Measurements from ENCODE around the gene CHRNA3. TPM values are rescaled to one million over a fixed set of nuclear protein-coding genes. Genes with fewer than 3 reads are reported as not detected.

The CHRNA3 gene
- total RNA-seq = 0.65 TPM
- long read RNA-seq, partial matches to known transcripts = 0 of 1 reads
- long read RNA-seq, other reads (novel, unspliced or antisense) = 0 of 1 reads

DNA sequence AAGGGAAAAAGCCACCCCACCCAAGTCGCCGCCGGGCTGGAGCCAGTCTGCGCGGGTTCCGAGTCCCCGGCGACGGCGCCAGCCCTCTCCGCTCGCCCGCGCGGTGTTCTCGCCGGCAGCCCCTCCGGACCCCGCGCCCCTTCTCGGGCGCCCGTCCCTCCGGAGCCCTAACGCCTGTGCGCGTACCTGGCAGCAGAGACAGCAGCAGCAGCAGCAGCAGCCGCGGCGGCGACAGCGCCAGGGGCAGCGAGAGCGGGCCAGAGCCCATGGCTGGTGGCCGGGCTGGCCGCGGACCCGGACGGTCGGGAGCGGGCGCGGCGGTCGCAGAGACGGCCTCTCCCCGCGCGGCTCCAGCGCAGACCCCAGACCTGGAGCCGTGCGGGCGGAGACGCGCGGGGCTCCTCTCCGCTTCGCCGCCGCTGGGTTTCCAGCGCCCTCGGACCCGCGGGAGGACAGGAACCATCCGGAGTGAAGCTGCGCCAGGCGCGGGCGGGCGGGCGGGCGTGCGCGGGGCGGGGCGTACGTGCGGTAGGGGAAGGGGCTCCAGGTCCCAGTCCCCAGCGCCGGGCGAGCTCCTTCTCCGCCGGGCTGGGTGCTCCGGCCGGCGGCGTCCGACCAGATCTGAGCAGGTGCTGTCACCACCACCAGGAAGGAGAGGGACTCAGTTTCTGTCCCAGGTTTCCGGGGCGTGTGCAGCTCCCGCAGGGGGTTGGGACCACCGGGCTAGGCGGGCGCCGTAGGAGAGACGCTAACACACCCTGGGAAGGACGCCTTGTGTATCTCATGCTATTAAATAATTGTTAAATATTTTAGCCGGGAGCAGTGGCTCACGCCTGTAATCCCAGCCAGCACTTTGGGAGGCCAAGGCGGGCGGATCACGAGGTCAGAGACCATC, at the start of gene CHRNA3:
Gene CHRNA3, minus strand, starts transcription at position 470 of the 895 bp plus-strand sequence. Its CDS starts 202 bp downstream, at position 268.
- no peak for DNase-seq (ENCODE audit: low spot score)
- intact Hi-C loops (cut with DNase I) = no loop called here

- no peak for DNase-seq (ENCODE audit: low spot score)
- intact Hi-C loops (cut with DNase I) = no loop called here
Observed at GRCh38 chr15:78668987-78669386, 48.2 kb upstream of the CHRNA3 start.

DNA sequence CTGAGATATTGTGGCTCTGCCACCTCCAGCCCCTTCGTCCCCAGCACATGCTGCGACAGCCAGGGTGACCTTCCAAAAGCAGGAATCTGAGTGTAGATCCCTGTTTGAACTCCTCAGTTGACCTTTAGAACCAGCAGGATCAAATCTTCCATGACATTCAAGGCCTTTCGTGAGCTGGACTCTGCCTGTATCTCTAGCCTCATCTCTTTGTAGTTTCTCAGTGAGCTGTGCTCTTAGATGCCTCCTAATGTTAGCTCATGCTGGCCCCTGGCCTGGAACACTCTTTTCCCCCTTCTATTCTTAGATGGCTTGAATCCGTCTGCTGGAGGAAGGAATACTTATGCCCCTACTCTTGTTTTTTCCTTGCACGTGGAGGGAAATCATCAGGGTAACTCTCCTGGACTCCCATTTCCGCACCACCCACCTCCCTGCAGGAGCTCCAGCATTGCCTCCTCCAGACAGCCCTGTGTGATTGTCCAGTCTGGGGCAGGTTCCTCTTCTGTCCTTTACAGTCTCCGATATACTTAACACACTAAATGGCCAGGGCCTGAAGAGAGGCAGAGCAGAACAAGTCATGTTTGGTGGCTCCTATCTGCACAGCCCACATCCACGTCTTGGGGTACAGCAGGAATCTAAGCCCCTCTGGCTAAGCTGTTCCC, 46.9 kb upstream of the CHRNA3 start:
- intact Hi-C loops (cut with DNase I) = no loop called here
- DNase-seq (ENCODE audit: low spot score) = no peak

DNA sequence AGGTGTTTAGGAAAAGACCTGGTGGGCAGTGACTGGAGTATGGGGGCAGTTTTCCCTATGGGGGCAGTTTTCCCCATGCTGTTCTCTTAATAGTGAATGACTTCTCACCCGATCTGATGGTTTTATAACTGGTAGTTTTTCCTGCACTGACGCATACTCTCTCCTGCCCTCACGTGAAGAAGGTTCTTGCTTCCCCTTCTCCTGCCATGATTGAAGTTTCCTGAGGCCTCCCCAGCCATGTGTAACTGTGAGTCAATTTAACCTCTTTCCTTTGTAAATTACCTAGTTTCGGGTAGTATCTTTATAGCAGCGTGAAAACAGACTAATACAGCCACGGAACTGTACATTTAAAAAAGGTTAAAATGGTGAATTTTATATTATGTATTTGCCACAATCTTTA, 45.2 kb upstream of the CHRNA3 start:
- intact Hi-C loops (cut with DNase I) = no loop called here
- DNase-seq (ENCODE audit: low spot score) = no peak

GRCh38 chr15:78663703-78664102, 42.9 kb upstream of the CHRNA3 start:
- DNase-seq (ENCODE audit: low spot score) = no peak
- intact Hi-C loops (cut with DNase I) = no loop called here

GRCh38 chr15:78662028-78662427, 41.2 kb upstream of the CHRNA3 start:
- intact Hi-C loops (cut with DNase I) = no loop called here
- no peak for DNase-seq (ENCODE audit: low spot score)

GRCh38 chr15:78661001-78661400, 40.2 kb upstream of the CHRNA3 start:
- no peak for DNase-seq (ENCODE audit: low spot score)
- intact Hi-C loops (cut with DNase I) = no loop called here

- intact Hi-C loops (cut with DNase I) = no loop called here
- no peak for DNase-seq (ENCODE audit: low spot score)
Observed at GRCh38 chr15:78660584-78660983, 39.8 kb upstream of the CHRNA3 start.

GRCh38 chr15:78658823-78659222, 38.0 kb upstream of the CHRNA3 start:
- DNase-seq (ENCODE audit: low spot score) = no peak
- intact Hi-C loops (cut with DNase I) = no loop called here

- DNase-seq (ENCODE audit: low spot score) = no peak
- intact Hi-C loops (cut with DNase I) = no loop called here
Observed at GRCh38 chr15:78654272-78654671, 33.5 kb upstream of the CHRNA3 start.

GRCh38 chr15:78651930-78652615, 31.3 kb upstream of the CHRNA3 start:
- DNase-seq (ENCODE audit: low spot score) = no peak
- intact Hi-C loops (cut with DNase I) = no loop called here

GRCh38 chr15:78651007-78651406, 30.2 kb upstream of the CHRNA3 start:
- intact Hi-C loops (cut with DNase I) = no loop called here
- DNase-seq (ENCODE audit: low spot score) = no peak

- DNase-seq (ENCODE audit: low spot score) = no peak
- intact Hi-C loops (cut with DNase I) = no loop called here
Observed at GRCh38 chr15:78650022-78650421, 29.2 kb upstream of the CHRNA3 start.

- intact Hi-C loops (cut with DNase I) = no loop called here
- DNase-seq (ENCODE audit: low spot score) = no peak
Observed at GRCh38 chr15:78645009-78645408, 24.2 kb upstream of the CHRNA3 start.

DNA sequence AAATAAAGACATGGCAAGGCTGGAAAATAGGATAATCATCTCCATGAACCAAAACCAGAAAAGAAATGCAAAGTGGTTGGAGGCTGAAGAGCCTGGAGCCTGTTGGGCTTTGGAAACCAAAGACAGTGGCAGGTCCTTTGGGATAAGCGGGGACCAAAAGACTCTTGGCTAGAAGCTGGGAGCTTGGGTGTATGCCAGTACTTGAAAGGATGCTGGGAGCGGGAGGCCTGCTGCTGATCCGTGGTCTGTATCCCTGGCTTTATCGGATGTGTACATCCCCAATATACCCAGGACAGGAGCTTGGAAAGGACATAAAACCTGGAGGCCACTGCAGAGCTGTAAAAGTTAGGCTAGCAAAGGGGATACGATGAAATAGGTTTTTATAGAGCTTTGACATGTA, 21.5 kb upstream of the CHRNA3 start:
- DNase-seq (ENCODE audit: low spot score) = no peak

GRCh38 chr15:78641749-78642275, 21.0 kb upstream of the CHRNA3 start:
- no peak for DNase-seq (ENCODE audit: low spot score)
- intact Hi-C loops (cut with DNase I) = no loop called here

More for the DNA sequence above, 21.5 kb upstream of the CHRNA3 start:
- intact Hi-C loops (cut with DNase I) = no loop called here

DNA sequence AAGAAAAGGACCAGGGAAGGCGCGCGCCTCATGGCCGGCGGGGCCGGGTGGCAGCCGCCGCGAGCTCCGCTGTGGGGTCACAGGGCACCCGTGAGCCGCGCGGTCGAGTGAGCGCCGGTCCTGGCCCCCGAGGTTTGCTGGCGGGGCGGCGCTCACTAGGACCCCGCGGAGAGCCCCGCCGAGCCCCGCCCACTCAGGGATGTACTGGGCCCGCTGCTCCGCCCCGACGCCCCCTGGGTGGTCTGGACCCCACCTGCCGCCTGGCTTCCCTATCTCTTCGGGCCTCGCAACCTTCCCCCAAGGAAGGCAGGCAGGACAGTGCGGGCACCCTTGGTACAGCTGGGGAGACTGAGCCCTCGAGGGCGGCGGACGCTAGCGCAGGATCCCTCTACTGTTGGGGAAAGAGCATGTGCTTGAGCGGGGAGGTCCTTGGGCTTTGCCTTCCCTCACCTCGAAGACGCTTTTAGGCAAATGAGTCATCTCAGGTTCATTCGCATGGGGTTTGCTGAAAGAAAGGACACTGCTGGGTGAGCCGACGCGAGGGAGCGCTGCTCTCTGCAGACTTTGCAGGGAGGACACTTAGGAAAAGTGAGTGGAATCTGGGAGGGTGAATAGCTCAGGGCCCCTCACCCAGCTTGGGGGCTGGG, 20.4 kb upstream of the CHRNA3 start, which contains the start of gene CHRNB4:
Gene CHRNB4, minus strand, starts transcription at position 109 of the 647 bp plus-strand sequence. Its CDS starts 77 bp downstream, at position 32.
- intact Hi-C loops (cut with DNase I) = no loop called here

DNA sequence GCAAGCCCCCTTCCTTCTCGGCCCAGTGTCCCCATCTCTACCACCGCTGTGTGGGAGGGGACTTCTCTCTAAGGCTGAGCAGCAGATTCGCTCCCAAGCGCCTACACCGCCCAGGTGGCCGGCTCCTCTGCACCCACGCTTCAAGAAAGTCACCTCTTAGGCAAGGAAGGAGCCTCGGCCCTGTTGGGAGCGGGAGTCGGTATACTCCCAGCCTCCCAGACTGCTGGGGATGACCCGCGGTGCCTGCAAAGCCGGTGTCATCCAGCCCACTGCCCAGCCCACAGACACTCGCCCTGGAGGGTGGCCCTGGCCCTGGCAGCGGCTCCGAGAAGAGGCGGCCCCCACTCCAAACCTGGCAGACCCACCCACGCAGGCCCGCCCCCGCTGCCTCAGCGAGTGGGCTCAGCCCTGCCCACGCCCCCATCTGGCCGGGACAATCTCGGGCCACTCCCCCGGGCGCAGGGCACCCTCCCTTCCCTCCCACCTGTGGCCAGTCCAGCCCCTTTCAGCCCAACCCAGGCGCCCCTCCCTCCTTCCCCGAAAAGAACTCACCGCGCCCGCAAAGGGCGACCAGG, 19.8 kb upstream of the CHRNA3 start:
- no peak for DNase-seq (ENCODE audit: low spot score)
- intact Hi-C loops (cut with DNase I) = no loop called here

More for the DNA sequence above, 20.4 kb upstream of the CHRNA3 start, which contains the start of gene CHRNB4:
- no peak for DNase-seq (ENCODE audit: low spot score)
